GM12878 (cell line): Measurements from ENCODE around the gene ZMYND15.

Source experiments
- BCL11A ChIP-seq: IDR thresholded peaks from 2 replicates; pipeline ENCODE4 v1.6.1; 2011; ENCODE audit warnings: low read depth, low read length
- GABPA ChIP-seq: IDR thresholded peaks from 2 replicates; pipeline ENCODE4 v1.6.1; 2014; ENCODE audit warnings: antibody characterized with exemption, low read depth, mild to moderate bottlenecking, inconsistent platforms
- HDAC6 ChIP-seq: fragments of 200-600 bp; sonication (generic); IDR thresholded peaks from one replicate; pipeline ENCODE4 v1.8.0; 2017; ENCODE audit warnings: antibody characterized with exemption; ENCODE audit not compliant: unreplicated experiment
- JUNB ChIP-seq: IDR thresholded peaks from 2 replicates; pipeline ENCODE4 v1.6.1; 2016; ENCODE audit warnings: antibody characterized with exemption, mild to moderate bottlenecking
- POLR2A ChIP-seq: IDR thresholded peaks from 2 replicates; pipeline ENCODE4 v1.6.1; 2011; ENCODE audit warnings: low read depth, mild to moderate bottlenecking, low read length
- POLR2AphosphoS5 ChIP-seq: IDR thresholded peaks from 2 replicates; pipeline ENCODE4 v1.6.1; 2011; ENCODE audit warnings: mild to moderate bottlenecking, low read length, inconsistent platforms
- RELA ChIP-seq: fragments of 450-650 bp; IDR thresholded peaks from 2 replicates; pipeline ENCODE4 v1.8.0; 2014; ENCODE audit warnings: borderline replicate concordance; ENCODE audit not compliant: partially characterized antibody
- SMC3 ChIP-seq: IDR thresholded peaks from 2 replicates; pipeline ENCODE4 v1.6.1; 2011; ENCODE audit warnings: low read length, improper control_type of control experiment, borderline replicate concordance
- STAT3 ChIP-seq: IDR thresholded peaks from 2 replicates; pipeline ENCODE4 v1.6.1; 2011; ENCODE audit warnings: low read depth, low read length, improper control_type of control experiment
- TBL1XR1 ChIP-seq: IDR thresholded peaks from 2 replicates; pipeline ENCODE4 v1.6.1; 2012; ENCODE audit warnings: low read depth, low read length, improper control_type of control experiment
- ZNF274 ChIP-seq: IDR thresholded peaks from one replicate; pipeline ENCODE4 v1.8.0; 2011; ENCODE audit not compliant: insufficient read length, insufficient read depth
- TF ChIP-seq, protein P1 (sequence below), 3 experiments: IDR thresholded peaks in 2 of 3; conservative IDR thresholded peaks in 1 of 3; 2 replicates each; pipeline ENCODE4 v1.5.1; 2011; ENCODE audit warnings: low read depth in 3 of 3, low read length in 3 of 3, mild to moderate bottlenecking in 3 of 3, control low read depth in 2 of 3, moderate library complexity in 2 of 3, inconsistent platforms in 1 of 3, mixed read lengths in 1 of 3; ENCODE audit not compliant: control insufficient read depth in 2 of 3, insufficient read depth in 1 of 3; ENCODE audit errors: extremely low read depth in 1 of 3
- TF ChIP-seq, protein P2 (sequence below): IDR thresholded peaks from 2 replicates; pipeline ENCODE4 v1.6.1; 2011; ENCODE audit warnings: borderline replicate concordance, low read depth, mild to moderate bottlenecking, moderate library complexity, mixed read lengths, low read length; ENCODE audit not compliant: insufficient read depth; ENCODE audit errors: extremely low read length
- TF ChIP-seq, protein P3 (sequence below): fragments of 450-650 bp; IDR thresholded peaks from 2 replicates; pipeline ENCODE4 v1.6.1; 2017; ENCODE audit warnings: antibody characterized with exemption, mild to moderate bottlenecking, moderate library complexity

DNA sequence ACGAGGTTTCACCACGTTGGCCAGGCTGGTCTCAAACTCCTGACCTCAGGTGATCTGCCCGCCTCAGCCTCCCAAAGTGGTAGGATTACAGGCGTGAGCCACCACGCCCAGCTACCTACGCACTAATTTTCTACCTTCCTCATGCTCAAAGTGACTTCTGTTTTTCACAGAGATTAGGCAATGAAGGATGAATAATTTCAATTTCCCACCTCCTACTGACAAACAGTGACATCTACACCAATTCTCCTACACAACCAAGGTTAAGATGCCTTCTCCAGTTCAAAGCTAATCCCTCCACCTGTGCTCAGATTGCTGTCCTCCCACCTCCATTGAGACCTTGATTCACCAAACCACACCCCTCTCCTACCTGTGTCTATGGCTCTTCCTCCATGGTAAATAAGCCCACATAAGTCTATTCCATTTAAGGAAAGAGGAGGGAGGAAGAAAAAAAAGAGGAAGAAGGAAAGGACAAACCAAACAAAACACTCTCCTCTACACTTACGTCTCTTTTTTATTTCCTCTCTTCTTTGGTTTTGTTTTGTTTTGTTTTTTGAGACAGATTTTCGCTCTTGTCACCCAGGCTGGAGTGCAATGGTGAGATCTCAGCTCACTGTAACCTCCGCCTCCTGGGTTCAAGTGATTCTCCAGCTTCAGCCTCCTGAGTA, 13.9 kb upstream of the ZMYND15 start:
- TF ChIP-seq RELA (no peak), BCL11A (no peak), JUNB (no peak), GABPA (no peak), POLR2A (no peak), HDAC6 (no peak), ZNF274 (no peak), SMC3 (no peak), TBL1XR1 (no peak), STAT3 (no peak), POLR2AphosphoS5 (no peak)
- TF ChIP-seq, protein P1, sequence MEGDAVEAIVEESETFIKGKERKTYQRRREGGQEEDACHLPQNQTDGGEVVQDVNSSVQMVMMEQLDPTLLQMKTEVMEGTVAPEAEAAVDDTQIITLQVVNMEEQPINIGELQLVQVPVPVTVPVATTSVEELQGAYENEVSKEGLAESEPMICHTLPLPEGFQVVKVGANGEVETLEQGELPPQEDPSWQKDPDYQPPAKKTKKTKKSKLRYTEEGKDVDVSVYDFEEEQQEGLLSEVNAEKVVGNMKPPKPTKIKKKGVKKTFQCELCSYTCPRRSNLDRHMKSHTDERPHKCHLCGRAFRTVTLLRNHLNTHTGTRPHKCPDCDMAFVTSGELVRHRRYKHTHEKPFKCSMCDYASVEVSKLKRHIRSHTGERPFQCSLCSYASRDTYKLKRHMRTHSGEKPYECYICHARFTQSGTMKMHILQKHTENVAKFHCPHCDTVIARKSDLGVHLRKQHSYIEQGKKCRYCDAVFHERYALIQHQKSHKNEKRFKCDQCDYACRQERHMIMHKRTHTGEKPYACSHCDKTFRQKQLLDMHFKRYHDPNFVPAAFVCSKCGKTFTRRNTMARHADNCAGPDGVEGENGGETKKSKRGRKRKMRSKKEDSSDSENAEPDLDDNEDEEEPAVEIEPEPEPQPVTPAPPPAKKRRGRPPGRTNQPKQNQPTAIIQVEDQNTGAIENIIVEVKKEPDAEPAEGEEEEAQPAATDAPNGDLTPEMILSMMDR (IDR thresholded peaks at IDR 0.05 in 2 of 3, conservative IDR thresholded peaks at IDR 0.05 in 1 of 3; ENCODE audit: control insufficient read depth in 2 of 3, extremely low read depth in 1 of 3, insufficient read depth in 1 of 3, low read depth in 3 of 3, low read length in 3 of 3), result no peak
- TF ChIP-seq, protein P2, sequence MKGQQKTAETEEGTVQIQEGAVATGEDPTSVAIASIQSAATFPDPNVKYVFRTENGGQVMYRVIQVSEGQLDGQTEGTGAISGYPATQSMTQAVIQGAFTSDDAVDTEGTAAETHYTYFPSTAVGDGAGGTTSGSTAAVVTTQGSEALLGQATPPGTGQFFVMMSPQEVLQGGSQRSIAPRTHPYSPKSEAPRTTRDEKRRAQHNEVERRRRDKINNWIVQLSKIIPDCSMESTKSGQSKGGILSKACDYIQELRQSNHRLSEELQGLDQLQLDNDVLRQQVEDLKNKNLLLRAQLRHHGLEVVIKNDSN, result no peak
- TF ChIP-seq, protein P3, sequence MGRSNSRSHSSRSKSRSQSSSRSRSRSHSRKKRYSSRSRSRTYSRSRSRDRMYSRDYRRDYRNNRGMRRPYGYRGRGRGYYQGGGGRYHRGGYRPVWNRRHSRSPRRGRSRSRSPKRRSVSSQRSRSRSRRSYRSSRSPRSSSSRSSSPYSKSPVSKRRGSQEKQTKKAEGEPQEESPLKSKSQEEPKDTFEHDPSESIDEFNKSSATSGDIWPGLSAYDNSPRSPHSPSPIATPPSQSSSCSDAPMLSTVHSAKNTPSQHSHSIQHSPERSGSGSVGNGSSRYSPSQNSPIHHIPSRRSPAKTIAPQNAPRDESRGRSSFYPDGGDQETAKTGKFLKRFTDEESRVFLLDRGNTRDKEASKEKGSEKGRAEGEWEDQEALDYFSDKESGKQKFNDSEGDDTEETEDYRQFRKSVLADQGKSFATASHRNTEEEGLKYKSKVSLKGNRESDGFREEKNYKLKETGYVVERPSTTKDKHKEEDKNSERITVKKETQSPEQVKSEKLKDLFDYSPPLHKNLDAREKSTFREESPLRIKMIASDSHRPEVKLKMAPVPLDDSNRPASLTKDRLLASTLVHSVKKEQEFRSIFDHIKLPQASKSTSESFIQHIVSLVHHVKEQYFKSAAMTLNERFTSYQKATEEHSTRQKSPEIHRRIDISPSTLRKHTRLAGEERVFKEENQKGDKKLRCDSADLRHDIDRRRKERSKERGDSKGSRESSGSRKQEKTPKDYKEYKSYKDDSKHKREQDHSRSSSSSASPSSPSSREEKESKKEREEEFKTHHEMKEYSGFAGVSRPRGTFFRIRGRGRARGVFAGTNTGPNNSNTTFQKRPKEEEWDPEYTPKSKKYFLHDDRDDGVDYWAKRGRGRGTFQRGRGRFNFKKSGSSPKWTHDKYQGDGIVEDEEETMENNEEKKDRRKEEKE, result no peak
